GM12891 (cell line): ENCODE data around the gene PSTPIP2.

Experiments
- POLR2A ChIP-seq: IDR thresholded peaks from 2 replicates; pipeline ENCODE4 v1.6.1; 2011; ENCODE audit warnings: low read depth, low read length, control low read depth
- POLR2AphosphoS5 ChIP-seq: IDR thresholded peaks from 2 replicates; pipeline ENCODE4 v1.6.1; 2011; ENCODE audit warnings: low read depth, low read length, control low read depth
- SPI1 ChIP-seq: IDR thresholded peaks from 2 replicates; pipeline ENCODE4 v1.6.1; 2011; ENCODE audit warnings: low read depth, low read length, control low read depth
- TAF1 ChIP-seq: IDR thresholded peaks from 2 replicates; pipeline ENCODE4 v1.6.1; 2011; ENCODE audit warnings: low read depth, low read length, control low read depth

GRCh38 chr18:45997700-45998151, 74.3 kb downstream of the PSTPIP2 start:
- TF ChIP-seq POLR2AphosphoS5 (no peak), SPI1 (peak; percentile 29; the same call in 1 of the 2 replicates), TAF1 (no peak), POLR2A (no peak)
